ENCODE measurements around the gene SMIM5.
"Not testable (repeated sequence)": the region's sequence is repeated elsewhere in the genome, so short reads cannot be mapped to it uniquely, and the experiment has no call there.

SMIM5 gene

GRCh38 chr17:75590314-75590761 is 42.9 kb upstream of the SMIM5 start:
- DNase-seq (ENCODE audit: extremely low read depth, low read depth): no peak

GRCh38 chr17:75590849-75591721 is 42.1 kb upstream of the SMIM5 start:
- no peak for TF ChIP-seq CTCF (IDR thresholded peaks at IDR 0.05; ENCODE audit: low read depth, low read length)
- no peak for DNase-seq (ENCODE audit: extremely low read depth, low read depth)

More at GRCh38 chr17:75590314-75590761, 42.9 kb upstream of the SMIM5 start:
- TF ChIP-seq CTCF (IDR thresholded peaks at IDR 0.05; ENCODE audit: low read depth, low read length): no peak

DNA sequence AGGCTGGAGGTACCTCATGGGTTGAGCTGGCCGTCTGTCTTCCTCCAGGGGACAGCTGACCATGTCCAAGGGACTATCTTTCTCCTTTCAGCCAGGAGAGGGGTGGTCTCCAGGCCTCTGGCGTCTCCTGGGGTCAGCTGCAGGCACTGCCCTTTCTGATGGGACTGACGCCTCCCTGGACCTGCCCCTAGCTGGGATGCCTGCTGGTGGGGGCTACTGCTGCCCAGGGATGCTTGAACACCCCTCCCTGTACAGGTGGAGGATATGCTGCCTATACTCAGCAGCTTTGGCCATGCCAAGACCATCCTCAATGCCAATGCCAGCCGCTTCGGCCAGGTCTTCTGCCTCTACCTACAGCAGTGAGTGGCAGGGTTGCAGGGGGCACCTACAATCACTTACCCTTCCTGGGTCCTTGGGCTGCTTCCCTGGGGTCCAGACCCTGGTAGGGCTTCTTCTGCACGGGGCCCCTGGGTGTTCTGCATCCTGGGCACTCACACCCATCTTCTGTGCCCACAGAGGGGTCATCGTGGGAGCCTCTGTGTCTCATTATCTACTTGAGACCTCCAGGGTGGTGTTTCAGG is 41.4 kb upstream of the SMIM5 start:
- no peak for DNase-seq (ENCODE audit: extremely low read depth, low read depth)
- no peak for TF ChIP-seq CTCF (IDR thresholded peaks at IDR 0.05; ENCODE audit: low read depth, low read length)

DNA sequence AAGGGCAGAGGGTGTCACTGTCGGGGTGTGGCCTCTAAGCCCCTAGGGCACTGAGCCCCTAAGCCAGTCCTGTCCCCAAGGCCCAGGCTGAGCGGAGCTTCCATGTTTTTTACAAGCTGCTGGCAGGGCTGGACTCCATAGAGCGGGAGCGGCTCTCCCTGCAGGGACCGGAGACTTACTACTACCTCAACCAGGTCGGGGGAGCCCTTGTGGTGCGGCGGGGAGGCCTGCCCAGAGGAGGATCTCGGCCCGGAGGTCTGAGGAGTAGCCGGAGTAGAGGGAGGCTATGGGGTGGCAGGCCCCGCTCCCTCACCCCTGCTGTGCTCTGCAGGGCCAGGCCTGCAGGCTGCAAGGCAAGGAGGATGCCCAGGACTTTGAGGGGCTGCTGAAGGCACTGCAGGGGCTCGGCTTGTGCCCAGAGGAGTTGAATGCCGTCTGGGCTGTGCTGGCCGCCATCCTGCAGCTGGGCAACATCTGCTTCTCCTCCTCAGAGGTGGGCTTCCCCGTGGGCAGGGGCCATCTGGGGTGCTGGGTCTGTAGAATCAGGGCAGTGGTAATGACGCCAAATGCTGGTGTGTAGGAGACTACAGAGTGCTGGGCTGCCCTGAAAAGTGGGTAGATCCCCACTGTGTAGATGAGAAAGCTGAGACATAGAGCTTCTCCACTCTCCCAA is 40.8 kb upstream of the SMIM5 start:
- no peak for DNase-seq (ENCODE audit: extremely low read depth, low read depth)
- no peak for TF ChIP-seq CTCF (IDR thresholded peaks at IDR 0.05; ENCODE audit: low read depth, low read length)

DNA sequence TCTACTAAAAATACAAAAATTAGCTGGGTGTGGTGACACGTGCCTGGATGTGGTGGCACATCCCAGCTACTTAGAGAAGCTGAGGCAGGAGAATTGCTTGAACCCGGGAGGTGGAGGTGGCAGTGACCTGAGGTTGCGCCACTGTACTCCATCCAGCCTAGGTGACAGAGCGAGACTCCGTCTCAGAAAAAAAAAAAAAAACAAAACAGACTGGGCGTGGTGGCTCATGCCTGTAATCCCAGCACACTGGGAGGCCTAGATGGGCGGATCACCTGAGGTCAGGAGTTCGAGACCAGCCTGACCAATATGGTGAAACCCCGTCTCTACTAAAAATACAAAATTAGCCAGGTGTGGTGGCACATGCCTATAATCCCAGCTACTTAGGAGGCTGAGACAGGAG is 39.8 kb upstream of the SMIM5 start:
- DNase-seq (ENCODE audit: extremely low read depth, low read depth): not testable (repeated sequence)

GRCh38 chr17:75594499-75595283 is 38.5 kb upstream of the SMIM5 start:
- DNase-seq (ENCODE audit: extremely low read depth, low read depth): no peak
- TF ChIP-seq CTCF (IDR thresholded peaks at IDR 0.05; ENCODE audit: low read depth, low read length): no peak

GRCh38 chr17:75595284-75595919 is 37.8 kb upstream of the SMIM5 start:
- no peak for DNase-seq (ENCODE audit: extremely low read depth, low read depth)
- TF ChIP-seq CTCF (IDR thresholded peaks at IDR 0.05; ENCODE audit: low read depth, low read length): no peak
